ENCODE results near the gene CATSPER3.

DNA sequence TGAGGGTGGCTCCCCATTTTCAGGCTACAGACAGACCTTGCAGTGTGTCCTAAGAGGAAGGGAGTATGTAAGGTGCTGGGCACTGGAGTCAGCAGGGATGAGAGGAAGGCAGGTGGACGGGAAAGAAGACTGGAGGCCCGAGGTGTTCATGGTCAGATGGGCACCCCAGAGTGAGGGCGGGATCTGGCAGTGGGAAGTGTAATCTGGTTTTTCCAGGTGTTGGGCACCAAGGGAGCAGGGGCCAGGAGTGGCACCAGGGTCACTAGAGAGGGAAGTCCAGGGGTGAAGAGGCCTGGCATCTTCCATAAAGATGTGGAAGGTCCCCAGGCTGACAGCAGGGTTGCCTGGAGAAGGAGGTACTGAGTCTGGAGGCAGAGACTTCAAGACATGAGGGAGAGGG is 36.7 kb downstream of the CATSPER3 start:
- TF ChIP-seq, protein P1, sequence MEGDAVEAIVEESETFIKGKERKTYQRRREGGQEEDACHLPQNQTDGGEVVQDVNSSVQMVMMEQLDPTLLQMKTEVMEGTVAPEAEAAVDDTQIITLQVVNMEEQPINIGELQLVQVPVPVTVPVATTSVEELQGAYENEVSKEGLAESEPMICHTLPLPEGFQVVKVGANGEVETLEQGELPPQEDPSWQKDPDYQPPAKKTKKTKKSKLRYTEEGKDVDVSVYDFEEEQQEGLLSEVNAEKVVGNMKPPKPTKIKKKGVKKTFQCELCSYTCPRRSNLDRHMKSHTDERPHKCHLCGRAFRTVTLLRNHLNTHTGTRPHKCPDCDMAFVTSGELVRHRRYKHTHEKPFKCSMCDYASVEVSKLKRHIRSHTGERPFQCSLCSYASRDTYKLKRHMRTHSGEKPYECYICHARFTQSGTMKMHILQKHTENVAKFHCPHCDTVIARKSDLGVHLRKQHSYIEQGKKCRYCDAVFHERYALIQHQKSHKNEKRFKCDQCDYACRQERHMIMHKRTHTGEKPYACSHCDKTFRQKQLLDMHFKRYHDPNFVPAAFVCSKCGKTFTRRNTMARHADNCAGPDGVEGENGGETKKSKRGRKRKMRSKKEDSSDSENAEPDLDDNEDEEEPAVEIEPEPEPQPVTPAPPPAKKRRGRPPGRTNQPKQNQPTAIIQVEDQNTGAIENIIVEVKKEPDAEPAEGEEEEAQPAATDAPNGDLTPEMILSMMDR (IDR thresholded peaks at IDR 0.05), result no peak
- no peak for TF ChIP-seq POLR2A (IDR thresholded peaks at IDR 0.05)
- TF ChIP-seq POLR2AphosphoS5 (IDR thresholded peaks at IDR 0.05), result no peak

All from suprapubic skin (tissue), 4 donors.